A549 (cell line): ENCODE measurements around the gene ECM1. TPM values are rescaled to one million over a fixed set of nuclear protein-coding genes. Genes with fewer than 3 reads are reported as not detected.

ENCODE experiments used
- ATAC-seq, 2 experiments: fragments of 200-7000 bp in 1 of 2; fragments of >200 bp in 1 of 2; cut with Nextera tagmentation in 1 of 2; cut with Tn5 transposase in 1 of 2; 3 replicates each; pipeline versions ENCODE4 v1.8.0 to v1.9.1; 2018 to 2020; ENCODE audit warnings: mild to moderate bottlenecking in 1 of 2, moderate library complexity in 1 of 2
- CTCF ChIA-PET: fragments of 300-600 bp; sonication (Branson Sonifier 250); formaldehyde crosslinking; extraction: SDS; loops from one replicate; lab custom pipeline; 2021; ENCODE audit warnings: antibody characterized with exemption, inconsistent platforms; lab: Yijun Ruan, JAX
- POLR2A ChIA-PET: fragments of 350-600 bp; formaldehyde crosslinking; extraction: SDS; loops from one replicate; lab custom pipeline; 2021; ENCODE audit warnings: antibody characterized with exemption, inconsistent platforms; lab: Yijun Ruan, JAX
- DNase-seq, 2 experiments: peaks; one replicate each; pipeline versions ENCODE4 v3.0.0 to v3.0.0-alpha.2; 2011 to 2016; ENCODE audit warnings: low read depth in 1 of 2, low spot score in 1 of 2
- FAIRE-seq: peaks from 2 replicates; lab custom pipeline; 2011; peaks lifted over from hg19 to GRCh38; lab: Jason Lieb, UNC
- H3K27ac ChIP-seq, 2 experiments: fragments of >200 bp; sonication (Bioruptor Twin); formaldehyde crosslinking; 3 replicates each; pipeline ENCODE4 v1.5.1; 2016 to 2017
- H3K4me1 ChIP-seq: fragments of >200 bp; sonication (Bioruptor Twin); formaldehyde crosslinking; 3 replicates; pipeline ENCODE4 v1.6.1; 2016
- H3K4me2 ChIP-seq: fragments of >200 bp; sonication (Bioruptor Twin); formaldehyde crosslinking; 3 replicates; pipeline ENCODE4 v1.6.1; 2016
- H3K4me3 ChIP-seq: fragments of >200 bp; sonication (Bioruptor Twin); formaldehyde crosslinking; 3 replicates; pipeline ENCODE4 v1.5.1; 2016
- H3K9me3 ChIP-seq: fragments of >200 bp; sonication (Bioruptor Twin); formaldehyde crosslinking; 3 replicates; pipeline ENCODE4 v1.6.1; 2016
- BHLHE40 ChIP-seq: IDR thresholded peaks from 2 replicates; pipeline ENCODE4 v1.6.1; 2012; ENCODE audit warnings: low read depth, low read length, inconsistent platforms
- CEBPB ChIP-seq, 2 experiments: fragments of >200 bp in 1 of 2; sonication (Bioruptor Twin) in 1 of 2; formaldehyde crosslinking in 1 of 2; IDR thresholded peaks; 2 replicates each; pipeline ENCODE4 v1.6.1; 2012 to 2016
- EHF ChIP-seq: fragments of 250-450 bp; sonication (Bioruptor Pico); IDR thresholded peaks from 2 replicates; pipeline ENCODE4 v1.5.0; 2020; ENCODE audit warnings: mild to moderate bottlenecking
- ESRRA ChIP-seq: fragments of 150-350 bp; IDR thresholded peaks from 2 replicates; pipeline ENCODE4 v1.6.1; 2014; ENCODE audit warnings: mild to moderate bottlenecking, low read length, borderline replicate concordance
- GATA3 ChIP-seq: IDR thresholded peaks from 2 replicates; pipeline ENCODE4 v1.6.1; 2012; ENCODE audit warnings: borderline replicate concordance
- HDAC2 ChIP-seq: fragments of 200-600 bp; sonication (generic); IDR thresholded peaks from 2 replicates; pipeline ENCODE4 v1.6.1; 2016
- HEYL ChIP-seq: fragments of 250-450 bp; sonication (Bioruptor Pico); IDR thresholded peaks from 2 replicates; pipeline ENCODE4 v1.8.0; 2021; ENCODE audit warnings: mild to moderate bottlenecking, moderate library complexity
- NFE2L2 ChIP-seq: fragments of 150-350 bp; conservative IDR thresholded peaks from 2 replicates; pipeline ENCODE4 v1.6.1; 2014; ENCODE audit warnings: low read length
- NR3C1 ChIP-seq: fragments of >200 bp; sonication (Bioruptor Twin); formaldehyde crosslinking; IDR thresholded peaks from 3 replicates; pipeline ENCODE4 v1.6.1; 2017
- POLR2A ChIP-seq: IDR thresholded peaks from 2 replicates; pipeline ENCODE4 v1.6.1; 2012; ENCODE audit warnings: mild to moderate bottlenecking, low read length
- RAD21 ChIP-seq, 2 experiments: fragments of >200 bp in 1 of 2; sonication (Bioruptor Twin) in 1 of 2; formaldehyde crosslinking in 1 of 2; IDR thresholded peaks in 1 of 2; conservative IDR thresholded peaks in 1 of 2; 2 replicates in 1 of 2; 3 replicates in 1 of 2; pipeline ENCODE4 v1.6.1; 2012 to 2018; ENCODE audit warnings: inconsistent platforms in 1 of 2
- RCOR1 ChIP-seq: fragments of 150-350 bp; IDR thresholded peaks from 2 replicates; pipeline ENCODE4 v1.6.1; 2014; ENCODE audit warnings: antibody characterized with exemption, low read length, low read depth
- RFX5 ChIP-seq: fragments of 450-650 bp; IDR thresholded peaks from 2 replicates; pipeline ENCODE4 v1.7.1; 2014; ENCODE audit warnings: antibody characterized with exemption, mild to moderate bottlenecking, moderate library complexity
- RNF2 ChIP-seq: fragments of 200-600 bp; sonication (generic); IDR thresholded peaks from 2 replicates; pipeline ENCODE4 v1.6.1; 2016; ENCODE audit warnings: low read depth, mild to moderate bottlenecking, antibody characterized with exemption, moderate library complexity, borderline replicate concordance
- SMC3 ChIP-seq: fragments of >200 bp; sonication (Bioruptor Twin); formaldehyde crosslinking; IDR thresholded peaks from 3 replicates; pipeline ENCODE4 v1.6.1; 2018; ENCODE audit warnings: inconsistent platforms
- SREBF2 ChIP-seq: fragments of 450-650 bp; IDR thresholded peaks from 2 replicates; pipeline ENCODE4 v1.6.1; 2014; ENCODE audit warnings: mild to moderate bottlenecking, moderate library complexity
- ZC3H11A ChIP-seq: fragments of 450-650 bp; IDR thresholded peaks from 2 replicates; pipeline ENCODE4 v1.6.1; 2014; ENCODE audit warnings: antibody characterized with exemption, mild to moderate bottlenecking
- ZNF302 ChIP-seq: fragments of 250-450 bp; sonication (Bioruptor Pico); IDR thresholded peaks from 2 replicates; pipeline ENCODE4 v1.9.0; 2021; ENCODE audit warnings: inconsistent platforms, mild to moderate bottlenecking, moderate library complexity
- ZSCAN20 ChIP-seq: fragments of 250-450 bp; sonication (Bioruptor Pico); IDR thresholded peaks from 2 replicates; pipeline ENCODE4 v1.8.0; 2022; ENCODE audit warnings: mild to moderate bottlenecking, moderate library complexity
- WGBS: methylation state at CpG from one replicate; pipeline ENCODE4 v1.1.6; 2017; ENCODE audit errors: missing lambda C conversion rate; 5-methylcytosine and 5-hydroxymethylcytosine counted together
- polyA plus RNA-seq, 4 experiments: library from polyadenylated mRNA; depleted of rRNA in 3 of 4; stranded (reverse); fragments of >200 nt; fragmentation: RNase III in 1 of 4; extraction: RNeasy Plus Mini Kit Qiagen cat#74134 plus additional on column Dnase treatment in 1 of 4; gene quantifications; 2 replicates in 3 of 4; 3 replicates in 1 of 4; pipeline ENCODE4 v1.2.3, GENCODE V29; 2011 to 2017
- TF ChIP-seq, protein P1 (sequence below): fragments of 150-350 bp; IDR thresholded peaks from 2 replicates; pipeline ENCODE4 v1.6.1; 2014; ENCODE audit warnings: low read depth, mild to moderate bottlenecking, low read length
- TF ChIP-seq, protein P2 (sequence below): IDR thresholded peaks from 2 replicates; pipeline ENCODE4 v1.6.1; 2012
- TF ChIP-seq, protein P3 (sequence below): fragments of >200 bp; sonication (Bioruptor Twin); formaldehyde crosslinking; IDR thresholded peaks from 3 replicates; pipeline ENCODE4 v1.5.1; 2016
- TF ChIP-seq, protein P4 (sequence below): fragments of 450-650 bp; IDR thresholded peaks from 2 replicates; pipeline ENCODE4 v1.6.1; 2014; ENCODE audit warnings: antibody characterized with exemption

Gene ECM1
- polyA plus RNA-seq, 2 of the 4 experiments (the other 2 are of a cell fraction): 0.88 to 1.0 TPM

DNA sequence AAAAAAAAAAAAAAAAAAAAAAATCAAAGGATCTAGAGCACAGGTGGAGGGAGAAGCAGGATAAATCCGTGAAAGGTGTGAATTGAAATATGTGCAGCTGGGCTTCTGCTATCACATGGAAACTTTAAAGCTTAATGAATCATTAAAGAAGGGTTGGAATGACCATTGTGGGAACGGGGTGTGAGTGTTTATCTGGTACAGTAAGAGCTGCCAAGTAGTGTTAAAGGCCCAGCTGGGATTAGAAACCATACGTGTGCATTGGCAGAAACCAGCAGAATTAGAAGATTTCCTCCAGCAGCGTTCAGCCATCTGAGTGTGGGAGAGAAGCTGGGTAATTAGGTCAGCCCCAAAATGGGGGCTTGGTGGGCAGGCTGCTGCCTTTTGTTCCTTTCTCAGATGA lies 21.1 kb downstream of the ECM1 start:
- H3K4me3 ChIP-seq: no peak overlapping the region
- peak overlapping the region in 1 of 2 experiments; percentile 37; a peak in 1 of 6 replicates for H3K27ac ChIP-seq
- TF ChIP-seq SMC3 (no peak), SREBF2 (no peak), HEYL (CRISPR knock-in tag) (no peak), ZSCAN20 (no peak), EHF (CRISPR knock-in tag) (no peak), RAD21 (conservative IDR thresholded peaks at IDR 0.05 in 1 of 2, IDR thresholded peaks at IDR 0.05 in 1 of 2) (no peak)
- TF ChIP-seq, protein P1, sequence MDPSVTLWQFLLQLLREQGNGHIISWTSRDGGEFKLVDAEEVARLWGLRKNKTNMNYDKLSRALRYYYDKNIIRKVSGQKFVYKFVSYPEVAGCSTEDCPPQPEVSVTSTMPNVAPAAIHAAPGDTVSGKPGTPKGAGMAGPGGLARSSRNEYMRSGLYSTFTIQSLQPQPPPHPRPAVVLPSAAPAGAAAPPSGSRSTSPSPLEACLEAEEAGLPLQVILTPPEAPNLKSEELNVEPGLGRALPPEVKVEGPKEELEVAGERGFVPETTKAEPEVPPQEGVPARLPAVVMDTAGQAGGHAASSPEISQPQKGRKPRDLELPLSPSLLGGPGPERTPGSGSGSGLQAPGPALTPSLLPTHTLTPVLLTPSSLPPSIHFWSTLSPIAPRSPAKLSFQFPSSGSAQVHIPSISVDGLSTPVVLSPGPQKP: no peak
- ATAC-seq: no peak
- H3K4me2 ChIP-seq: no peak overlapping the region
- H3K9me3 ChIP-seq: no peaks in the 10 kb centered on the region
- FAIRE-seq: no peak
- 44% methylated on average over 4 of the region's 4 CpGs for WGBS
- peaks cover 16% of the 10 kb centered on the region; the same call in 2 of the 3 replicates for H3K4me1 ChIP-seq
- no peak for DNase-seq
- ChIA-PET CTCF (interaction anchor here (0.9 to 7.3 kb wide), 6 partner anchors 9 to 99 kb away, joined by 3 to 114 read pairs (median 4); partner anchors contain the start of genes ECM1 and FALEC), POLR2A (interaction anchor here (0.6 to 1.1 kb wide), 2 partner anchors 31 to 35 kb away, joined by 3 to 5 read pairs; no protein-coding TSS in a partner anchor)

DNA sequence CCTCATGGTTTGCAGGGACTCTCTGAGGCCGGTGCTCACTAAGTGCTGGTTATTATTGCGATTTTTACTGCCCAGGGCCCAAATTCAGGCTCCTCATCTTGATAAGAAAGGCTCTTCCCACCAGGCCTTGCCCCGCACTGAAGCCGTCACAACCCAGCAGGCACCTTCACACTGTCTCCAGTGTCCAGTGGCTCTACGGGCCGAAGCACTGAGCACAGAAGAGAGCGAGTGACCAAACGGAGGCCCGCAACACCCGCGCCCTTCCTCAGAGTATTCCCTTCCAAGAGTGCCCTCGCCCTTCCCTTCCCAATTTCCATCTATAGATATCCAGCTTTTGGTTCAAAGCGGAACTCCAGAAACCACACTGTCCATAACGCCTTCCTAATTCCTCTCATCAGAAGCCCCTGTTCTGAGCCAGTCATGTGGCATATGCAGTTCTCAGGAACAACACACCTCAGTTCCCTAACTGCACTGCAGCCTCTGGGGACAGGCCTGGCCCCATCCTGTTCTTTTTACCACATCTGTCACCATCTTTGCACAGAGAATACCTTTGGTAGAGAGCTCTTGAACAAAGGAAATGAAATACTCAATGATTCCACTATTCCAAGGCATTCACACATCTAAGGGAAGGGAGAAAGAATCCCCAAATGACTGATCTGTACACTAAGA lies 22.7 kb downstream of the ECM1 start:
- Histone ChIP-seq H3K27ac (no peak overlapping the region), H3K4me2 (no peak overlapping the region)
- CTCF ChIA-PET: interaction anchor here (0.9 to 7.3 kb wide), 10 partner anchors 10 to 275 kb away, joined by 3 to 114 read pairs (median 14); partner anchors contain the start of genes ADAMTSL4, ECM1 and FALEC
- DNase-seq: no peak
- TF ChIP-seq BHLHE40: no peak
- TF ChIP-seq RFX5: no peak
- no peak for TF ChIP-seq RCOR1
- TF ChIP-seq, protein P2, sequence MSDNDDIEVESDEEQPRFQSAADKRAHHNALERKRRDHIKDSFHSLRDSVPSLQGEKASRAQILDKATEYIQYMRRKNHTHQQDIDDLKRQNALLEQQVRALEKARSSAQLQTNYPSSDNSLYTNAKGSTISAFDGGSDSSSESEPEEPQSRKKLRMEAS: no peak
- no peak for TF ChIP-seq POLR2A
- TF ChIP-seq RAD21 (conservative IDR thresholded peaks at IDR 0.05 in 1 of 2, IDR thresholded peaks at IDR 0.05 in 1 of 2): no peak
- no peak for TF ChIP-seq ESRRA
- no peak for TF ChIP-seq RNF2
- no peak for TF ChIP-seq ZC3H11A
- TF ChIP-seq GATA3: no peak
- no peak for TF ChIP-seq ZNF302 (CRISPR knock-in tag)
- TF ChIP-seq, protein P3, sequence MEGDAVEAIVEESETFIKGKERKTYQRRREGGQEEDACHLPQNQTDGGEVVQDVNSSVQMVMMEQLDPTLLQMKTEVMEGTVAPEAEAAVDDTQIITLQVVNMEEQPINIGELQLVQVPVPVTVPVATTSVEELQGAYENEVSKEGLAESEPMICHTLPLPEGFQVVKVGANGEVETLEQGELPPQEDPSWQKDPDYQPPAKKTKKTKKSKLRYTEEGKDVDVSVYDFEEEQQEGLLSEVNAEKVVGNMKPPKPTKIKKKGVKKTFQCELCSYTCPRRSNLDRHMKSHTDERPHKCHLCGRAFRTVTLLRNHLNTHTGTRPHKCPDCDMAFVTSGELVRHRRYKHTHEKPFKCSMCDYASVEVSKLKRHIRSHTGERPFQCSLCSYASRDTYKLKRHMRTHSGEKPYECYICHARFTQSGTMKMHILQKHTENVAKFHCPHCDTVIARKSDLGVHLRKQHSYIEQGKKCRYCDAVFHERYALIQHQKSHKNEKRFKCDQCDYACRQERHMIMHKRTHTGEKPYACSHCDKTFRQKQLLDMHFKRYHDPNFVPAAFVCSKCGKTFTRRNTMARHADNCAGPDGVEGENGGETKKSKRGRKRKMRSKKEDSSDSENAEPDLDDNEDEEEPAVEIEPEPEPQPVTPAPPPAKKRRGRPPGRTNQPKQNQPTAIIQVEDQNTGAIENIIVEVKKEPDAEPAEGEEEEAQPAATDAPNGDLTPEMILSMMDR: no peak
- TF ChIP-seq NR3C1: no peak
- no peak for TF ChIP-seq NFE2L2
- TF ChIP-seq, protein P4, sequence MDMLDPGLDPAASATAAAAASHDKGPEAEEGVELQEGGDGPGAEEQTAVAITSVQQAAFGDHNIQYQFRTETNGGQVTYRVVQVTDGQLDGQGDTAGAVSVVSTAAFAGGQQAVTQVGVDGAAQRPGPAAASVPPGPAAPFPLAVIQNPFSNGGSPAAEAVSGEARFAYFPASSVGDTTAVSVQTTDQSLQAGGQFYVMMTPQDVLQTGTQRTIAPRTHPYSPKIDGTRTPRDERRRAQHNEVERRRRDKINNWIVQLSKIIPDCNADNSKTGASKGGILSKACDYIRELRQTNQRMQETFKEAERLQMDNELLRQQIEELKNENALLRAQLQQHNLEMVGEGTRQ: no peak
- no peak for TF ChIP-seq HDAC2
- TF ChIP-seq CEBPB (IDR thresholded peaks at IDR 0.05): no peak
- TF ChIP-seq, all 56 proteins: peak for 0
- WGBS: 97% methylated on average over 14 of the region's 14 CpGs
- POLR2A ChIA-PET: interaction anchor here (1.3 kb wide), 1 partner anchor 44 kb away, joined by 4 read pairs; no protein-coding TSS in a partner anchor
- Histone ChIP-seq H3K9me3 (no peaks in the 10 kb centered on the region), H3K4me1 (peaks cover 16% of the 10 kb centered on the region; the same call in 2 of the 3 replicates), H3K4me3 (no peak overlapping the region)
- FAIRE-seq (no peak), ATAC-seq (no peak)
